HCT116 (cell line): ENCODE results near the gene PKMYT1. TPM values are rescaled to one million over a fixed set of nuclear protein-coding genes. Genes with fewer than 3 reads are reported as not detected.

Source experiments
- ATAC-seq: fragments of 200-7000 bp; cut with Tn5 transposase; 2 replicates; pipeline ENCODE4 v1.9.1; 2020; ENCODE audit warnings: mild to moderate bottlenecking, moderate library complexity
- BruUV-seq: library from RNA; stranded (reverse); fragments of 400-500 nt; replicated peaks from 2 replicates; lab custom pipeline; 2021; lab: Mats Ljungman, UMichigan
- CTCF ChIA-PET: fragments of 300-600 bp; sonication (Branson Sonifier 250); formaldehyde crosslinking; loops from one replicate; lab custom pipeline; 2021; ENCODE audit warnings: antibody characterized with exemption; lab: Charles Lee
- POLR2A ChIA-PET: fragments of 300-600, 350-600 bp; sonication (Branson Sonifier 250); formaldehyde crosslinking; loops from one replicate; lab custom pipeline; 2021; ENCODE audit warnings: antibody characterized with exemption; lab: Charles Lee
- RAD21 ChIA-PET, 2 experiments: fragments of 300-600 bp; sonication (Branson Sonifier 250); formaldehyde crosslinking; loops; one replicate each; lab custom pipeline; 2023; ENCODE audit warnings: low total read pairs in 2 of 2; ENCODE audit not compliant: uncharacterized antibody in 2 of 2, unreplicated experiment in 2 of 2, low non-redundant PET in 1 of 2; lab: Charles Lee
- DNase-seq: peaks from one replicate; pipeline ENCODE4 v3.0.0-alpha.2; 2010; ENCODE audit warnings: low read depth, low spot score
- H2AFZ ChIP-seq: fragments of 200-600 bp; shearing (Covaris generic), sonication (generic); 2 replicates; pipeline ENCODE4 v1.6.1; 2017; ENCODE audit warnings: low read depth, mixed run types, mixed read lengths, antibody characterized with exemption, low read length; ENCODE audit not compliant: poor library complexity, severe bottlenecking
- H3K27ac ChIP-seq: 2 replicates; pipeline ENCODE4 v1.5.1; 2012; ENCODE audit warnings: low read depth, low read length
- H3K27me3 ChIP-seq: fragments of 200-600 bp; sonication (generic); 2 replicates; pipeline ENCODE4 v1.6.1; 2016; ENCODE audit warnings: mixed run types, low read length, mixed read lengths; ENCODE audit not compliant: insufficient read depth
- H3K36me3 ChIP-seq, 2 experiments: fragments of 200-500 bp in 1 of 2; fragments of 200-600 bp in 1 of 2; sonication (Bioruptor generic) in 1 of 2; sonication (generic) in 1 of 2; 2 replicates each; pipeline versions ENCODE4 v1.5.1 to v1.6.1; 2014 to 2016; ENCODE audit warnings: low read length in 2 of 2, inconsistent platforms in 1 of 2, mixed read lengths in 1 of 2, mixed run types in 1 of 2; ENCODE audit not compliant: insufficient read depth in 2 of 2, control insufficient read depth in 1 of 2
- H3K4me1 ChIP-seq, 2 experiments: fragments of 200-600 bp in 1 of 2; sonication (generic) in 1 of 2; 2 replicates each; pipeline versions ENCODE4 v1.5.1 to v1.6.1; 2012 to 2017; ENCODE audit warnings: low read length in 2 of 2, inconsistent platforms in 1 of 2, mild to moderate bottlenecking in 1 of 2, mixed read lengths in 1 of 2, mixed run types in 1 of 2, moderate library complexity in 1 of 2; ENCODE audit not compliant: insufficient read depth in 2 of 2, control insufficient read depth in 1 of 2
- H3K4me2 ChIP-seq: fragments of 200-600 bp; sonication (generic); 2 replicates; pipeline ENCODE4 v1.6.1; 2017; ENCODE audit warnings: mixed run types, low read length, mixed read lengths
- H3K4me3 ChIP-seq, 2 experiments: fragments of 200-600 bp in 1 of 2; sonication (generic) in 1 of 2; replicated peaks in 1 of 2; 2 replicates each; pipeline ENCODE4 v1.5.1; 2011 to 2016; ENCODE audit warnings: low read length in 2 of 2, control low read depth in 1 of 2, low read depth in 1 of 2, mild to moderate bottlenecking in 1 of 2, mixed read lengths in 1 of 2, mixed run types in 1 of 2
- H3K79me2 ChIP-seq: fragments of 200-600 bp; sonication (generic); 2 replicates; pipeline ENCODE4 v1.6.1; 2017; ENCODE audit warnings: mild to moderate bottlenecking, mixed run types, low read length, moderate library complexity, mixed read lengths; ENCODE audit not compliant: insufficient read depth
- H3K9ac ChIP-seq: fragments of 200-600 bp; sonication (generic); 2 replicates; pipeline ENCODE4 v1.6.1; 2016; ENCODE audit warnings: low read length, mixed read lengths
- H3K9me2 ChIP-seq: fragments of 200-600 bp; sonication (generic), shearing (Covaris generic); 2 replicates; pipeline ENCODE4 v1.6.1; 2017; ENCODE audit warnings: mixed run types, mild to moderate bottlenecking, moderate library complexity; ENCODE audit not compliant: insufficient read depth
- H3K9me3 ChIP-seq, 2 experiments: fragments of 200-500 bp in 1 of 2; fragments of 200-600 bp in 1 of 2; sonication (Bioruptor generic) in 1 of 2; sonication (generic) in 1 of 2; 2 replicates each; pipeline ENCODE4 v1.6.1; 2014 to 2017; ENCODE audit warnings: low read length in 2 of 2, mixed read lengths in 2 of 2, inconsistent platforms in 1 of 2, low read depth in 1 of 2, mild to moderate bottlenecking in 1 of 2, mixed run types in 1 of 2, moderate library complexity in 1 of 2; ENCODE audit not compliant: control insufficient read depth in 1 of 2, insufficient read depth in 1 of 2
- H4K20me1 ChIP-seq: fragments of 200-600 bp; sonication (generic), shearing (Covaris generic); 2 replicates; pipeline ENCODE4 v1.6.1; 2017; ENCODE audit warnings: mixed run types, mild to moderate bottlenecking, moderate library complexity; ENCODE audit not compliant: insufficient read depth
- CBX3 ChIP-seq: IDR thresholded peaks from 2 replicates; pipeline ENCODE4 v1.6.1; 2012; ENCODE audit warnings: low read depth
- CTCF ChIP-seq, 3 experiments: fragments of 200-600 bp in 1 of 3; sonication (generic) in 1 of 3; IDR thresholded peaks in 2 of 3; conservative IDR thresholded peaks in 1 of 3; 2 replicates each; pipeline ENCODE4 v1.5.1; 2012 to 2017; ENCODE audit warnings: low read depth in 2 of 3, low read length in 2 of 3, antibody characterized with exemption in 1 of 3, borderline replicate concordance in 1 of 3, control low read depth in 1 of 3, mild to moderate bottlenecking in 1 of 3, mixed read lengths in 1 of 3, mixed run types in 1 of 3, moderate library complexity in 1 of 3; ENCODE audit not compliant: insufficient read depth in 1 of 3
- EGR1 ChIP-seq: IDR thresholded peaks from 2 replicates; pipeline ENCODE4 v1.6.1; 2012; ENCODE audit warnings: low read depth
- ELF1 ChIP-seq: IDR thresholded peaks from 2 replicates; pipeline ENCODE4 v1.6.1; 2012; ENCODE audit warnings: low read depth, borderline replicate concordance
- FOSL1 ChIP-seq: IDR thresholded peaks from 2 replicates; pipeline ENCODE4 v1.6.1; 2012; ENCODE audit warnings: low read depth
- SP1 ChIP-seq: IDR thresholded peaks from 2 replicates; pipeline ENCODE4 v1.6.1; 2012; ENCODE audit warnings: low read depth
- SRF ChIP-seq: IDR thresholded peaks from 2 replicates; pipeline ENCODE4 v1.6.1; 2012; ENCODE audit warnings: low read depth
- ZBTB33 ChIP-seq: IDR thresholded peaks from 2 replicates; pipeline ENCODE4 v1.6.1; 2011; ENCODE audit warnings: mild to moderate bottlenecking, low read length, moderate library complexity; ENCODE audit not compliant: insufficient replicate concordance; ENCODE audit errors: extremely low read depth
- intact Hi-C: fragments of 100-400 bp; cut with micrococcal nuclease; formaldehyde crosslinking; loops from 2 replicates; pipeline ENCODE4 v1.10.0; 2022
- total RNA-seq: library from RNA; stranded (reverse); gene quantifications from one replicate; pipeline ENCODE4 v1.2.1, GENCODE V29; 2021; ENCODE audit not compliant: unreplicated experiment

PKMYT1 gene
- total RNA-seq, 1 experiment from 2014 or later: 104 TPM

- Histone ChIP-seq H3K9me2 (no peaks in the 10 kb centered on the region), H3K9ac (no peak overlapping the region), H3K79me2 (no peaks in the 10 kb centered on the region), H3K36me3 (no peaks in the 10 kb centered on the region), H3K9me3 (no peaks in the 10 kb centered on the region), H3K4me1 (peaks cover 2 to 15% of the 10 kb centered on the region in 2 experiments; a peak in 3 of 4 replicates), H3K4me2 (no peak overlapping the region), H2AFZ (no peak overlapping the region), H3K4me3 (no peak overlapping the region), H3K27me3 (no peaks in the 10 kb centered on the region), H3K27ac (no peak overlapping the region), H4K20me1 (no peaks in the 10 kb centered on the region)
- ATAC-seq: no peak
- POLR2A ChIA-PET: interaction anchor here (0.5 to 11.4 kb wide), 2 partner anchors 11 to 22 kb away, joined by 4 to 188 read pairs; partner anchors contain the start of genes CLDN6, HCFC1R1, THOC6 and TNFRSF12A
- CTCF ChIA-PET: no interaction called here
- BruUV-seq: no TSS peak
- TF ChIP-seq CBX3 (no peak), CTCF (IDR thresholded peaks at IDR 0.05 in 2 of 3, conservative IDR thresholded peaks at IDR 0.05 in 1 of 3; ENCODE audit: borderline replicate concordance in 1 of 3, insufficient read depth in 1 of 3, low read depth in 2 of 3, low read length in 2 of 3) (no peak), ELF1 (no peak), ZBTB33 (no peak), SRF (no peak), FOSL1 (no peak), SP1 (no peak), EGR1 (no peak)
- no peak for DNase-seq
- RAD21 ChIA-PET: no interaction called here
- intact Hi-C loops: no loop called here
These were observed 19.7 kb upstream of the PKMYT1 start for GRCh38 chr16:2999929-3000328.
